Middle frontal gyrus (tissue), 1 donor: ENCODE data around the gene CCDC106.
A peak's percentile ranks its signal among the peaks of the same experiment; 100 is the strongest.

Source experiments
- DNase-seq: peaks from one replicate; pipeline ENCODE4 v3.0.0-alpha.2; 2015; ENCODE audit warnings: low spot score; ENCODE audit errors: extremely low spot score

The CCDC106 gene

DNA sequence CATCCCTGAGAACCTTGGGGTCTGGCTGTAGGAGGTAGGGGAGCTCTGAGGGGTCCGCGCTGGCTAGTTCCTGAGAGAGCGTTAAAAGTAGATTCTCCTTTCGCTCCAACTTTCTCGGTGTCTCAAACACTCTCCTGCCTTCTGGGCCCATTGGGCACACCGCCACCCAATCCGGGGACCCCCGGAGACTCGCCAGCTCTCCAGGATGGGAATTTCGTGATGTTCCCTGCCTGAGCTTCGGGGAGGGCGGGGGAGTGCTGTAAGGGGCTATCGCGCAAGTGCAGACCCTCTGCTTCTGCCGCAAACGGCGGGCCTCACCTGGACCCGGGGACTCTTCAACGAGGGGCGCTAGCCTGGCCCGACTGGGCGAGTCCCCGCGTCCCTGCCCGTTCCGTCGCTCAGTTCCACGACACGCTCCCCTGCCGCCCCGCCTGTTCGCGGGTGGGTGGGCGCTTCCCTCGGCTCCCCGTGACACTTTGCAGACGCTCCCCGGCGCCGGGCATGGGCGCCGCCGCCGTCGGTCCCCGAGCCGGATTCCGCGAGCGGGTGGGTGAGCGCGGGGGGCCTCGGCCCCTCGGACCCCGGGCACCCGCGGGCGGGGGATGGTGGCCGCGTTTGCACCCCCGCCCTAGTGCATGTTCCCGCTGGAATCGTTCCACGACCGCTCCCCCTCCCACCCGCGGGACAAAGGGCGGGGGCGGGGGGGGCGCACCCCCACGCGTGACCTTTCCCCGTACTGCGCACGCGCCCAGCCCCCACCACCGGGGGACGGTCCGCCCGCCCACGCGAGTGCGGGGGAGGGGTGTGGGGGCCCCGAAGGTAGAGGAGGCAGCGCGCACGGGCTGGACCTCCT, at the start of gene CCDC106:
Gene CCDC106 (plus strand): TSS at position 481 of the 853 bp plus-strand sequence. CDS start 835 bp downstream, outside the sequence.
- no peak for DNase-seq

GRCh38 chr19:55598719-55599467, 49.1 kb upstream of the CCDC106 start:
- peak; percentile 78 for DNase-seq

- peak; percentile 96 for DNase-seq
Observed at GRCh38 chr19:55599468-55599841, 48.6 kb upstream of the CCDC106 start, which contains the start of gene FIZ1. Gene FIZ1 (minus strand): TSS chr19:55599517. CDS start chr19:55597865, 1,652 bp downstream.

DNA sequence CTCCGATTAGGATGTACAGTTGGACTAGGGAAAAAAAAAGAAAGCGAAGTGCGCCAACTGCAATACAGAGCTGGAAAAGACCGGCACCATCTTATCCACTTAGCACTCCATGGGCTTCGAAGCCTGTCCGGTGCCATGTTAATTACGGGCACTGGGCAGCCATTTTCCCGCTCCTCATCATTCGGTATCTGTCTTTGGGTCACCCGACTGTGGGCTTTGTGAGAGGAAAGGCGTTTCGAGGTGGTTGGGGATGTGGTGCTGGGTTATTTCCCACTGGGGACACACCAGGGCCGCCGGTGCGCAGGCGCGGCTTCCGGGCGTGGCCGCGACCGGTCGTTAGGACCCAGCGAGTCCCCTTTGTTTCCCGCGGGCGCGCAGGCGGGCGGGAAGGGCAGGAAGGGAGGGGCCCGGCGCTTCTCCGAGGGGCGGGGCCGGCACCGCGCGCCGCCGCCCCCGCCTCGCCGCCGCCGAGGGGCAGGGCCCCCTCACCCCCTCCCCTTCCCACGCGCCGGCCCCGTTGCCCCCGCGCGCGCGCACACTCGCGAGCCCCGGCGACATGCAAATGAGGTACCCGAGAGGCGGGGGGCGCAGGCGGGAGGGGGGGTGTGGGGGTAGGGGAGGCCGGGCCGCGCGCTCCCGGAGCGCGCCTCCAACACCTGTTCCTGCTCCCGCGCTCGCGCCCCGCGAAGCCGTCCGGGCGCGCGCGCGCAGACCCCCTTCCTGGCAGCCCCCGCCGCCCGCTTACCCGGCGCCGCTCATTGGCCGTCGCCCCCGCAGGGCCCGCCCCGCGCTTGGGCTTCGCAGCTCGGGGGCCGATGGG, 48.0 kb upstream of the CCDC106 start, which contains the start of gene ZNF524:
Gene ZNF524 (plus strand): TSS at position 447 of the 820 bp plus-strand sequence. CDS start 1,825 bp downstream, outside the sequence.
- peak; percentile 74 for DNase-seq

DNA sequence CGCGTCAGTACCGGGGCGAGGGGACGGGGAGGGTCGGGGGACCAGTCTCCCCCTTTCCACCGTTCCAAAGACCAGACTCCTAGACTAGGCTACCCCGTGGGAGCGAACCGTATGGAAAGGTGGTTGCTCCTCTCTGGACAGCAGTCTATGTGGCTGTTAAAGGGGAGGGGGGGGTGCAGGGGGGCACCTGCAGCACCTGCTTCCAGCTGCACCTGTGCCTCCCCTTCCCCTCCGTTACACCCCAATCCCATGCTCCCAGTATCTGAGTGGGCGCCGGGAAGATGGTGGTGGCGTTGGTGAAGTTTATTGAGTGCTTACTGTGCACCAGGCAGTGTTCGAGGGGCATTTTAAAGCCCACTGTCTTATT, 47.4 kb upstream of the CCDC106 start:
- no peak for DNase-seq

DNA sequence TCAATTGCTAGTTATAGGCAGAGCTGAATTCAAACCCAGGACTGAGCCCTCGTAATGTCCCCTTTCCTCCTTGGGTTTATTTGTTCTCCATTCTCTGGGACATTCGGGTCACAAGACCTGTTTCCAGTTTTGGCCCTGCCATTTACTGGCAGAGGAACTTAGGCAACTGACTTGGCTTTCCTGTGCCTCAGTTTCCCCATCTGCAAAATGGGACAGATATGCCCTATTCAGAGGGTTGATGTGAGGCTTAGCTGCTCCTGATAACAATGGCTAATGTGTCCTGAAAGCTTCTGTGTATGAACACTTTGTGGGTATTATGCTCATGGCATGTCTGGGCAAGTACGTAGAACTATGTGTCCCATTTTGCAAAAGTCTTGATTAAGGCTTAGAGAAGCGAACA, 46.9 kb upstream of the CCDC106 start:
- DNase-seq, result no peak

DNA sequence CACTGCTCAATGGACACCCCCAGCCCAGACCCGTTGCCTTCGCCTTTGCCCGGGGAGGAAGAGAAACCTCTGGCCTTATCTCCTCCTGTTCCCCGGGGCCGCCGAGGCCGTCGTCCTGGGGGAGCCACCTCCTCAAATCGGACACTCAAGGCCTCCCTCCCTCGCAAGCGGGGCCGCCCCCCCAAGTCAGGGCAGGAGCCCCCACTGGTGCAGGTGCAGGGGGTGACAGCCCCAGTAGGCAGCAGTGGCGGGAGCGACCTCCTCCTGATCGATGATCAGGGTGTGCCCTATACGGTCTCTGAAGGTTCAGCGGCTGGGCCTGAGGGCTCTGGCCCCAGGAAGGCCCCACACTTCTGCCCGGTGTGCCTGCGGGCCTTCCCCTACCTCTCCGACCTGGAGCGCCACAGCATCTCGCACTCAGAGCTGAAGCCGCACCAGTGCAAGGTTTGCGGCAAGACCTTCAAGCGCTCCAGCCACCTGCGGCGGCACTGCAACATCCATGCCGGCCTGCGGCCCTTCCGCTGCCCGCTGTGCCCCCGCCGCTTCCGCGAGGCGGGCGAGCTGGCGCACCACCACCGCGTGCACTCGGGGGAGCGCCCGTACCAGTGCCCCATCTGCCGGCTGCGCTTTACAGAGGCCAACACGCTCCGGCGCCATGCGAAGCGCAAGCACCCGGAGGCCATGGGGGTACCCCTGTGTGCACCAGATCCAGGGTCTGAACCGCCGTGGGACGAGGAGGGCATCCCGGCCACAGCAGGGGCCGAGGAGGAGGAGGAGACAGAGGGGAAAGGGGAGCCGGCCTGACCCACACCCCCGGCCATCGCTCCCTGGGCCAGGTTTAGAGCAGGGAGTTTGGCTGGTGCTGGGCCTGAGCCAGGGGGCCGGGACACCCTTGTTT, 45.7 kb upstream of the CCDC106 start:
- no peak for DNase-seq

- DNase-seq, result no peak
Observed at GRCh38 chr19:55603115-55603514, 44.9 kb upstream of the CCDC106 start.

DNA sequence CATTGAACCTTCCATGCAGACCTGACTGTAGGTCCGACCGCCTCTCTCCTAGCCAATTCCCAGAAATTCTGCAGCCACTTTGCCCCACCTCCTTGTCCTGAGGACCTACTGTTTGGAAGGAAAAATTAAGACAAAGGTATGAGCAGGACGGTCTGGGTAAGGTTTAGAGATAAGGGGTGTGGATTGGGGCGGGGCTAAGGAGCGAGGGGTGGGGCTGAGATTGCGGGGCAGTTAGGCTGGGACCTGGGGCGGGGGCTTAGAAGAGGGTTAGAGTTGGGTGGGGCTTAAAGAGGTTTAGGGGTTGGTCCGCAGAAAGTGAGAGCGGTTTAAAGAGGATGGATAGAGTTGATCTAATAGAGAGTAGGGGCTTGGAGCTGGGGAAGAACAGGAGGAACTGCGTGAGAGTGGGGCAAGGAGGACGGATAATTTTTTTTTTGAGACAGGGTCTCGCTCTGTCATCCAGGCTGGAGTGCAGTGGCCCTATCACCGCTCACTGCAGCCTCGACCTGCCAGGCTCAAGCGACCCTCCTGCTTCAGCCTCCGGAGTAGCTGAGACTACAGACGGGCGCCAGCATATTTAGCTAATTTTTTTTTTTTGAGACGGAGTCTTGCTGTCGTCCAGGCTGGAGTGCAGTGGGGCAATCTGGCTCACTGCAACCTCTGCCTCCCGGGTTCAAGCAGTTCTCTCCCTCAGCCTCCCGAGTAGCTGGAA, 44.3 kb upstream of the CCDC106 start:
- DNase-seq, result no peak

DNA sequence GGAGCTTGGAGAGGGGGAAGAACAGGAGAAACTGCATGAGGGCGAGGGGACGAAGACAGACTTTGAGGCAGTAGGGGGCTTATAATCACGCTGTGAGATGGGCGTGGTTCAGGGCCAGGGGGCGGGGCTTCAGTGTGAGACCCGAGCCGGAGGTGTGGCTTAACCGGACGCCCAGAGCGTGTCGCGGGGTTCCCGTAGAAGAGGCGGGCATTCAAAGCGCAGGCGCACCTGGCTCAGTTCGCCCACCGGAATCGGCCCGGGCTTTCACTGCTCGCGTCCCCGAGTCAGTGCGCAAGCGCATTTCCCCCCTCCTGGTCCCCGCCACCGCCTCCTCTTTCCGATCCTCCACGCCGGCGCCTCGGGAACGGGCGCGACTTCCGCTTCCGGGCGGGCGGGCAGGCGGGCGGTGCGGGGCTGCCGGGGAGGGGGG, 42.8 kb upstream of the CCDC106 start:
- peak; percentile 91 for DNase-seq

DNA sequence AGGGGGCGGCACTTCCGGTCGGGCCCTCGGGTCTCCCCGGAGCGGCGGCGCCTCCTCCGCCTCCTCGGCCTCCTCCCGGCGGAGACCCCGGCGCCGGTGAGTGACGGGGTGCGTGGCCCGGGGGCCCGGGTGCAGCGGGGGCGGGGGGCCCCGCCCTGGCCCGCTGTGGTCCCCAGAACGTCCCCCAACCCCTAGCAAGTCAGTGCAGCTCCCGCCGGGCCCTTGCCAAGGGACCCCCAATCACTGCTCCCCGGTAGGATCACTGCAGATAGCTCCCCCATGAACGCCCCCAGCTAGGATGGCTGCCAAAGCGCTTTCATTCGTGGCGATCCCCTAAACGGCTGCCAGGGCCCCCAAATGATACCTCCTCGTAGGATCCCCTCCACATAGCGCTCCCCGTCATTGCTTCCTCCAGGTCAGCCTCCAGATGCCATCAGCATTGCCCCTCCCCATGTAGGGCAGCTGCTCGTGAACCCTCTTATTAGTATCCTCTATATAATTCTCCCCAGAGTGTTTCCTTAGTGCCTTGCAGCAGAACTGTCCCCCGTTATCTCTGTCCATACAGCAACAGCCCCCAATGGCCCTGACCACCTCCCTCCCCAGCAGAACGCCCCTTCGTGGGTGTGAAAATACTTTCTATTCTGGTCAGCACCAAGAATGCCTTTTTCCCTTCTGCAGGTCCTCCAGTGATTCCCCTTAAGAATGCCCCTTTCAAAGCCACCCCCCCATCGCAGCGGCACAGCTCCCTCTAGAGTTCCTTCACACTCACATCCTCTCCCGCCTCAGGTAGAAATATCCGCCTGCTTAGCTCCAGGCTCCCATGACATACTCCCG, 42.2 kb upstream of the CCDC106 start, which contains the start of gene ZNF865:
Gene ZNF865 (plus strand): TSS at position 11 of the 834 bp plus-strand sequence. CDS start 7,972 bp downstream, outside the sequence.
- DNase-seq, result no peak

DNA sequence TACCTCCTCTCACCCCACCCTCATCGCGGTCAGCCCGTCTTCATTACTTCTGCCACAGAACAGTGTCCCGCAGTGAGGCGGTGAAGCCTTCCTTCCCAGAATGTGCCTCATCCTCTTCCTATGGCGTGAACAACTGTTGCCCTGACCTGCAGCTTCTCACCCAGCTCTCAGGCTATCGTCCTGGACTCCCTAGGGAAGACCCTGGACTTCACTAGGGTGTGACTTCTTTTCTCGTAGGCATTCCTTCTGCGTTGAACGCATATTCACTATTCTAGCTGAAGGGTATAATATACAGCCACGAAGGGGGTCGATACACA, 41.6 kb upstream of the CCDC106 start:
- no peak for DNase-seq

DNA sequence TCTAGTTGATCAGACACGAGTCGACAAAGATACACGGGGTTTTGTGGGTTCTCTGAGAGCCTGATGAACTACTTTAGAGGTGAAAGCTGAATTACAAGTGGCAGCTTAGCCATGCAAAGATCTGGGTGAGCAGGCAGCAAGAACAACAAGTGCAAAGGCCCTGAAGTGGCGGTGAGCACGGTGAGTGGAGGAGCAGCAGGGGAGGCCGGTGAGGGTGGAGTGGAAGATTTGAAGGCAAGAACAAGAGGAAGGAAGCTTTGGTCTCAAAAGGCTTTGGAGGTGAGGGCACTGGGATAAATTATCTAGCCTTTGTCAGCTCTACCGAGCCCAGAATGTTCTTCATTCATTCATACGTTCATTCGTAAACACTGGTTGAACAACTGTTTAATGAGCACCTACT, 41.2 kb upstream of the CCDC106 start:
- no peak for DNase-seq

- DNase-seq, result no peak
Observed at GRCh38 chr19:55609326-55609725, 38.7 kb upstream of the CCDC106 start.

DNA sequence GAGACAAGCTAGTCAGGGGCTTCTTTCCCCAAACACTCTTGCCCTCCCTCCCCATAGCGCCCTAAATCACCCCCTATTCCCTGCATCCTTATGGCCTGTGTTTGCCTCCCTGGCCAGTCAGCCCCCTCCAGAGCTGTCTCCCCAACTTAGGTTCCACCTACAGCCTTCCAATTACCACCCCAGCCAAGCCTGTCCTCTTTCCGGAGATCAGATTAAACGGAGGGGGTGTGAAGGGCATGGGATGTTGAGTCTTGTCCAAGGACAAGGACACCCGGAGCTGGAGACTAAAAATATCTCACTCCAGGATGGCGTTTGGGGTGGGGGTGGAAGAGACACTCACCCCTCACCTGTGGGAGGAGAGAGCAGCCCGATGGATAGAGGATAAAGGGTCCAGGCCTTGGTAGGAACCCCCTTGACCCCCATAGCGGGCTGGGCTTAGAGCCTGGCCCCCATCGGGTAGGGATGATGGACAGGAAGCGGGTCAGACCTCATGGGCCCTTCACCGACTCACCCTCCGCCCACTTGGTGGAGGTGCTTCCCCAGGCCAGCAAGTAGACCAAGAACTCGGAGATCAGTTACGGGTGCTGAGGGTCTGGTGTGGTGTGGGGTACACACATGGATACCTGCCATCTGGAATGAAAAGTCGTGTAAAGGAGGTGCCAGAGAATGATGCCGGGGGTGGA, 36.6 kb upstream of the CCDC106 start:
- DNase-seq, result no peak

GRCh38 chr19:55611983-55612645, 35.9 kb upstream of the CCDC106 start:
- DNase-seq, result no peak

- no peak for DNase-seq
Observed at GRCh38 chr19:55613396-55613795, 34.6 kb upstream of the CCDC106 start.
